ENCODE measurements around the gene THOC6. TPM values are rescaled to one million over a fixed set of nuclear protein-coding genes. Genes with fewer than 3 reads are reported as not detected.

Gene THOC6
- total and polyA plus RNA-seq, 2 experiments from 2014 or later, result 71.4 to 90.6 TPM

DNA sequence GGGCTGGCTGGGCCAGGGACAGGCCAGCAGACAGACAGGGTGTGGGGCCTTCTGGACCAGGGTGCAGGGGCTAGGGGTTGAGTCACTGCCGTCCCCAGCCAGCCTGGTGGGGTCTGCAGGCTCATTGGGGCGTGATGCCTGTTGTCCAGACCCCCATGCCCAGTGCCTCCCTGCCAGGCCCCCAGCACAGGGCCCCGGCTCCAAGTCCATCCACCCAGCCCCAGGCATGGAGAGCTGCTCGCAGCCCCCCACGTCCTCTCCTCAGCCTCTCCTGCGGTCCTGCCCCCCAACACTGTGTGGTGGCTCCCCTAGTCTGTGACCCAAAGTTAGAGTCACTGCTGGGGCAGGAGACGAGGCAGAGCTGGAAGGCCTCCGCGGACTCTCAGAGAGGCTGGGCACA is 36.5 kb upstream of the THOC6 start:
- H3K27me3 ChIP-seq (ENCODE audit: insufficient read depth), result no peaks in the 10 kb centered on the region
- H3K9me2 ChIP-seq (ENCODE audit: insufficient read depth), result no peaks in the 10 kb centered on the region
- ATAC-seq, result no peak
- peaks cover 9% of the 10 kb centered on the region for H3K27me3 Mint-ChIP-seq (ENCODE audit: insufficient read depth, low read depth, poor library complexity)
- H2AFZ ChIP-seq, result no peak overlapping the region
- no peaks in the 10 kb centered on the region for H3K36me3 ChIP-seq (ENCODE audit: insufficient read depth)
- no peak overlapping the region for H3K27ac Mint-ChIP-seq
- peaks cover 28% of the 10 kb centered on the region for H3K4me1 ChIP-seq (ENCODE audit: insufficient read depth)
- no peak overlapping the region for H3K4me3 Mint-ChIP-seq
- H3K4me2 ChIP-seq, result no peak overlapping the region
- DNase-seq (ENCODE audit: low spot score), result no peak
- no peaks in the 10 kb centered on the region for H3K79me2 ChIP-seq (replicated peaks; ENCODE audit: insufficient read depth)
- peaks cover 36% of the 10 kb centered on the region for H3K4me1 Mint-ChIP-seq
- no peaks in the 10 kb centered on the region for H4K20me1 ChIP-seq (replicated peaks; ENCODE audit: insufficient read depth)
- peaks cover 5% of the 10 kb centered on the region; the same call in 1 of the 2 replicates for H3F3A ChIP-seq (replicated peaks; ENCODE audit: low read depth)
- no peak overlapping the region for H3K27ac ChIP-seq (ENCODE audit: low read depth)
- H3K4me3 ChIP-seq, result no peak overlapping the region
- H3K9me3 Mint-ChIP-seq, result no peaks in the 10 kb centered on the region; the same call in 2 of the 3 replicates
- no peak for TF ChIP-seq ZNF114 (CRISPR knock-in tag; IDR thresholded peaks at IDR 0.05)
- TF ChIP-seq STAT1 (IDR thresholded peaks at IDR 0.05; ENCODE audit: unreplicated experiment), result no peak
- TF ChIP-seq, protein P1, sequence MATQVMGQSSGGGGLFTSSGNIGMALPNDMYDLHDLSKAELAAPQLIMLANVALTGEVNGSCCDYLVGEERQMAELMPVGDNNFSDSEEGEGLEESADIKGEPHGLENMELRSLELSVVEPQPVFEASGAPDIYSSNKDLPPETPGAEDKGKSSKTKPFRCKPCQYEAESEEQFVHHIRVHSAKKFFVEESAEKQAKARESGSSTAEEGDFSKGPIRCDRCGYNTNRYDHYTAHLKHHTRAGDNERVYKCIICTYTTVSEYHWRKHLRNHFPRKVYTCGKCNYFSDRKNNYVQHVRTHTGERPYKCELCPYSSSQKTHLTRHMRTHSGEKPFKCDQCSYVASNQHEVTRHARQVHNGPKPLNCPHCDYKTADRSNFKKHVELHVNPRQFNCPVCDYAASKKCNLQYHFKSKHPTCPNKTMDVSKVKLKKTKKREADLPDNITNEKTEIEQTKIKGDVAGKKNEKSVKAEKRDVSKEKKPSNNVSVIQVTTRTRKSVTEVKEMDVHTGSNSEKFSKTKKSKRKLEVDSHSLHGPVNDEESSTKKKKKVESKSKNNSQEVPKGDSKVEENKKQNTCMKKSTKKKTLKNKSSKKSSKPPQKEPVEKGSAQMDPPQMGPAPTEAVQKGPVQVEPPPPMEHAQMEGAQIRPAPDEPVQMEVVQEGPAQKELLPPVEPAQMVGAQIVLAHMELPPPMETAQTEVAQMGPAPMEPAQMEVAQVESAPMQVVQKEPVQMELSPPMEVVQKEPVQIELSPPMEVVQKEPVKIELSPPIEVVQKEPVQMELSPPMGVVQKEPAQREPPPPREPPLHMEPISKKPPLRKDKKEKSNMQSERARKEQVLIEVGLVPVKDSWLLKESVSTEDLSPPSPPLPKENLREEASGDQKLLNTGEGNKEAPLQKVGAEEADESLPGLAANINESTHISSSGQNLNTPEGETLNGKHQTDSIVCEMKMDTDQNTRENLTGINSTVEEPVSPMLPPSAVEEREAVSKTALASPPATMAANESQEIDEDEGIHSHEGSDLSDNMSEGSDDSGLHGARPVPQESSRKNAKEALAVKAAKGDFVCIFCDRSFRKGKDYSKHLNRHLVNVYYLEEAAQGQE (IDR thresholded peaks at IDR 0.05; ENCODE audit: unreplicated experiment), result no peak
- TF ChIP-seq, protein P2, sequence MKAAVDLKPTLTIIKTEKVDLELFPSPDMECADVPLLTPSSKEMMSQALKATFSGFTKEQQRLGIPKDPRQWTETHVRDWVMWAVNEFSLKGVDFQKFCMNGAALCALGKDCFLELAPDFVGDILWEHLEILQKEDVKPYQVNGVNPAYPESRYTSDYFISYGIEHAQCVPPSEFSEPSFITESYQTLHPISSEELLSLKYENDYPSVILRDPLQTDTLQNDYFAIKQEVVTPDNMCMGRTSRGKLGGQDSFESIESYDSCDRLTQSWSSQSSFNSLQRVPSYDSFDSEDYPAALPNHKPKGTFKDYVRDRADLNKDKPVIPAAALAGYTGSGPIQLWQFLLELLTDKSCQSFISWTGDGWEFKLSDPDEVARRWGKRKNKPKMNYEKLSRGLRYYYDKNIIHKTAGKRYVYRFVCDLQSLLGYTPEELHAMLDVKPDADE (IDR thresholded peaks at IDR 0.05), result no peak
- TF ChIP-seq, protein P3, sequence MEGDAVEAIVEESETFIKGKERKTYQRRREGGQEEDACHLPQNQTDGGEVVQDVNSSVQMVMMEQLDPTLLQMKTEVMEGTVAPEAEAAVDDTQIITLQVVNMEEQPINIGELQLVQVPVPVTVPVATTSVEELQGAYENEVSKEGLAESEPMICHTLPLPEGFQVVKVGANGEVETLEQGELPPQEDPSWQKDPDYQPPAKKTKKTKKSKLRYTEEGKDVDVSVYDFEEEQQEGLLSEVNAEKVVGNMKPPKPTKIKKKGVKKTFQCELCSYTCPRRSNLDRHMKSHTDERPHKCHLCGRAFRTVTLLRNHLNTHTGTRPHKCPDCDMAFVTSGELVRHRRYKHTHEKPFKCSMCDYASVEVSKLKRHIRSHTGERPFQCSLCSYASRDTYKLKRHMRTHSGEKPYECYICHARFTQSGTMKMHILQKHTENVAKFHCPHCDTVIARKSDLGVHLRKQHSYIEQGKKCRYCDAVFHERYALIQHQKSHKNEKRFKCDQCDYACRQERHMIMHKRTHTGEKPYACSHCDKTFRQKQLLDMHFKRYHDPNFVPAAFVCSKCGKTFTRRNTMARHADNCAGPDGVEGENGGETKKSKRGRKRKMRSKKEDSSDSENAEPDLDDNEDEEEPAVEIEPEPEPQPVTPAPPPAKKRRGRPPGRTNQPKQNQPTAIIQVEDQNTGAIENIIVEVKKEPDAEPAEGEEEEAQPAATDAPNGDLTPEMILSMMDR (conservative IDR thresholded peaks at IDR 0.05; ENCODE audit: low read depth in 2 of 2), result no peak
- no peak for TF ChIP-seq EZH2 (IDR thresholded peaks at IDR 0.05; ENCODE audit: low read depth, unreplicated experiment)
- TF ChIP-seq, protein P4, sequence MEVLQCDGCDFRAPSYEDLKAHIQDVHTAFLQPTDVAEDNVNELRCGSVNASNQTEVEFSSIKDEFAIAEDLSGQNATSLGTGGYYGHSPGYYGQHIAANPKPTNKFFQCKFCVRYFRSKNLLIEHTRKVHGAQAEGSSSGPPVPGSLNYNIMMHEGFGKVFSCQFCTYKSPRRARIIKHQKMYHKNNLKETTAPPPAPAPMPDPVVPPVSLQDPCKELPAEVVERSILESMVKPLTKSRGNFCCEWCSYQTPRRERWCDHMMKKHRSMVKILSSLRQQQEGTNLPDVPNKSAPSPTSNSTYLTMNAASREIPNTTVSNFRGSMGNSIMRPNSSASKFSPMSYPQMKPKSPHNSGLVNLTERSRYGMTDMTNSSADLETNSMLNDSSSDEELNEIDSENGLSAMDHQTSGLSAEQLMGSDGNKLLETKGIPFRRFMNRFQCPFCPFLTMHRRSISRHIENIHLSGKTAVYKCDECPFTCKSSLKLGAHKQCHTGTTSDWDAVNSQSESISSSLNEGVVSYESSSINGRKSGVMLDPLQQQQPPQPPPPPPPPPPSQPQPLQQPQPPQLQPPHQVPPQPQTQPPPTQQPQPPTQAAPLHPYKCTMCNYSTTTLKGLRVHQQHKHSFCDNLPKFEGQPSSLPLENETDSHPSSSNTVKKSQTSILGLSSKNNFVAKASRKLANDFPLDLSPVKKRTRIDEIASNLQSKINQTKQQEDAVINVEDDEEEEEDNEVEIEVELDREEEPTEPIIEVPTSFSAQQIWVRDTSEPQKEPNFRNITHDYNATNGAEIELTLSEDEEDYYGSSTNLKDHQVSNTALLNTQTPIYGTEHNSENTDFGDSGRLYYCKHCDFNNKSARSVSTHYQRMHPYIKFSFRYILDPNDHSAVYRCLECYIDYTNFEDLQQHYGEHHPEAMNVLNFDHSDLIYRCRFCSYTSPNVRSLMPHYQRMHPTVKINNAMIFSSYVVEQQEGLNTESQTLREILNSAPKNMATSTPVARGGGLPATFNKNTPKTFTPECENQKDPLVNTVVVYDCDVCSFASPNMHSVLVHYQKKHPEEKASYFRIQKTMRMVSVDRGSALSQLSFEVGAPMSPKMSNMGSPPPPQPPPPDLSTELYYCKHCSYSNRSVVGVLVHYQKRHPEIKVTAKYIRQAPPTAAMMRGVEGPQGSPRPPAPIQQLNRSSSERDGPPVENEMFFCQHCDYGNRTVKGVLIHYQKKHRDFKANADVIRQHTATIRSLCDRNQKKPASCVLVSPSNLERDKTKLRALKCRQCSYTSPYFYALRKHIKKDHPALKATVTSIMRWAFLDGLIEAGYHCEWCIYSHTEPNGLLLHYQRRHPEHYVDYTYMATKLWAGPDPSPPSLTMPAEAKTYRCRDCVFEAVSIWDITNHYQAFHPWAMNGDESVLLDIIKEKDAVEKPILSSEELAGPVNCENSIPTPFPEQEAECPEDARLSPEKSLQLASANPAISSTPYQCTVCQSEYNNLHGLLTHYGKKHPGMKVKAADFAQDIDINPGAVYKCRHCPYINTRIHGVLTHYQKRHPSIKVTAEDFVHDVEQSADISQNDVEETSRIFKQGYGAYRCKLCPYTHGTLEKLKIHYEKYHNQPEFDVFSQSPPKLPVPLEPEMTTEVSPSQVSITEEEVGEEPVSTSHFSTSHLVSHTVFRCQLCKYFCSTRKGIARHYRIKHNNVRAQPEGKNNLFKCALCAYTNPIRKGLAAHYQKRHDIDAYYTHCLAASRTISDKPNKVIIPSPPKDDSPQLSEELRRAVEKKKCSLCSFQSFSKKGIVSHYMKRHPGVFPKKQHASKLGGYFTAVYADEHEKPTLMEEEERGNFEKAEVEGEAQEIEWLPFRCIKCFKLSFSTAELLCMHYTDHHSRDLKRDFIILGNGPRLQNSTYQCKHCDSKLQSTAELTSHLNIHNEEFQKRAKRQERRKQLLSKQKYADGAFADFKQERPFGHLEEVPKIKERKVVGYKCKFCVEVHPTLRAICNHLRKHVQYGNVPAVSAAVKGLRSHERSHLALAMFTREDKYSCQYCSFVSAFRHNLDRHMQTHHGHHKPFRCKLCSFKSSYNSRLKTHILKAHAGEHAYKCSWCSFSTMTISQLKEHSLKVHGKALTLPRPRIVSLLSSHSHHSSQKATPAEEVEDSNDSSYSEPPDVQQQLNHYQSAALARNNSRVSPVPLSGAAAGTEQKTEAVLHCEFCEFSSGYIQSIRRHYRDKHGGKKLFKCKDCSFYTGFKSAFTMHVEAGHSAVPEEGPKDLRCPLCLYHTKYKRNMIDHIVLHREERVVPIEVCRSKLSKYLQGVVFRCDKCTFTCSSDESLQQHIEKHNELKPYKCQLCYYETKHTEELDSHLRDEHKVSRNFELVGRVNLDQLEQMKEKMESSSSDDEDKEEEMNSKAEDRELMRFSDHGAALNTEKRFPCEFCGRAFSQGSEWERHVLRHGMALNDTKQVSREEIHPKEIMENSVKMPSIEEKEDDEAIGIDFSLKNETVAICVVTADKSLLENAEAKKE (CRISPR knock-in tag; IDR thresholded peaks at IDR 0.05), result no peak
- no peak for TF ChIP-seq POLR2AphosphoS5 (IDR thresholded peaks at IDR 0.05; ENCODE audit: low read depth)
- TF ChIP-seq EZH2phosphoT487 (IDR thresholded peaks at IDR 0.05; ENCODE audit: unreplicated experiment), result no peak
- TF ChIP-seq NANOG (IDR thresholded peaks at IDR 0.05; ENCODE audit: borderline replicate concordance), result no peak
- no peak for TF ChIP-seq CREB1 (CRISPR knock-in tag; IDR thresholded peaks at IDR 0.05; ENCODE audit: low read depth)
- no peak for TF ChIP-seq ZNF331 (CRISPR knock-in tag; IDR thresholded peaks at IDR 0.05; ENCODE audit: low read depth)
- no peak for TF ChIP-seq JUNB (IDR thresholded peaks at IDR 0.05; ENCODE audit: unreplicated experiment)
- no peaks in the 10 kb centered on the region for H3K36me3 Mint-ChIP-seq (ENCODE audit: low read depth)

Data from GM23338 (cell line).